ENCODE measurements around the gene ARMC9.
"Not testable (repeated sequence)": the region's sequence is repeated elsewhere in the genome, so short reads cannot be mapped to it uniquely, and the experiment has no call there.

- TF ChIP-seq, protein P1, sequence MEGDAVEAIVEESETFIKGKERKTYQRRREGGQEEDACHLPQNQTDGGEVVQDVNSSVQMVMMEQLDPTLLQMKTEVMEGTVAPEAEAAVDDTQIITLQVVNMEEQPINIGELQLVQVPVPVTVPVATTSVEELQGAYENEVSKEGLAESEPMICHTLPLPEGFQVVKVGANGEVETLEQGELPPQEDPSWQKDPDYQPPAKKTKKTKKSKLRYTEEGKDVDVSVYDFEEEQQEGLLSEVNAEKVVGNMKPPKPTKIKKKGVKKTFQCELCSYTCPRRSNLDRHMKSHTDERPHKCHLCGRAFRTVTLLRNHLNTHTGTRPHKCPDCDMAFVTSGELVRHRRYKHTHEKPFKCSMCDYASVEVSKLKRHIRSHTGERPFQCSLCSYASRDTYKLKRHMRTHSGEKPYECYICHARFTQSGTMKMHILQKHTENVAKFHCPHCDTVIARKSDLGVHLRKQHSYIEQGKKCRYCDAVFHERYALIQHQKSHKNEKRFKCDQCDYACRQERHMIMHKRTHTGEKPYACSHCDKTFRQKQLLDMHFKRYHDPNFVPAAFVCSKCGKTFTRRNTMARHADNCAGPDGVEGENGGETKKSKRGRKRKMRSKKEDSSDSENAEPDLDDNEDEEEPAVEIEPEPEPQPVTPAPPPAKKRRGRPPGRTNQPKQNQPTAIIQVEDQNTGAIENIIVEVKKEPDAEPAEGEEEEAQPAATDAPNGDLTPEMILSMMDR (IDR thresholded peaks at IDR 0.05 in 2 of 3, conservative IDR thresholded peaks at IDR 0.05 in 1 of 3; ENCODE audit: borderline replicate concordance in 1 of 3, insufficient read depth in 1 of 3, low read depth in 2 of 3, low read length in 2 of 3): not testable (repeated sequence)
- not testable (repeated sequence) for TF ChIP-seq RAD21 (IDR thresholded peaks at IDR 0.05; ENCODE audit: low read depth); REST (IDR thresholded peaks at IDR 0.05; ENCODE audit: low read depth); TCF7L2 (IDR thresholded peaks at IDR 0.05; ENCODE audit: borderline replicate concordance, extremely low read depth, insufficient read depth, insufficient read length); POLR2A (IDR thresholded peaks at IDR 0.05; ENCODE audit: borderline replicate concordance, extremely low read depth, insufficient read depth, insufficient read length); POLR2AphosphoS5 (IDR thresholded peaks at IDR 0.05; ENCODE audit: low read depth, low read length); YY1 (IDR thresholded peaks at IDR 0.05; ENCODE audit: extremely low read depth, insufficient replicate concordance, low read depth, low read length); CEBPB (IDR thresholded peaks at IDR 0.05; ENCODE audit: low read depth); EZH2 (IDR thresholded peaks at IDR 0.05); ELF1 (IDR thresholded peaks at IDR 0.05; ENCODE audit: borderline replicate concordance, low read depth); FOSL1 (IDR thresholded peaks at IDR 0.05; ENCODE audit: low read depth)
Measured at GRCh38 chr2:231375994-231376615, 177.7 kb downstream of the ARMC9 start.
